Measurements from ENCODE around the gene SLC6A18. TPM values are rescaled to one million over a fixed set of nuclear protein-coding genes. Genes with fewer than 3 reads are reported as not detected.

The SLC6A18 gene
- total and polyA plus RNA-seq, 2 of the 4 experiments (the other 2 are of a cell fraction), result not detected

DNA sequence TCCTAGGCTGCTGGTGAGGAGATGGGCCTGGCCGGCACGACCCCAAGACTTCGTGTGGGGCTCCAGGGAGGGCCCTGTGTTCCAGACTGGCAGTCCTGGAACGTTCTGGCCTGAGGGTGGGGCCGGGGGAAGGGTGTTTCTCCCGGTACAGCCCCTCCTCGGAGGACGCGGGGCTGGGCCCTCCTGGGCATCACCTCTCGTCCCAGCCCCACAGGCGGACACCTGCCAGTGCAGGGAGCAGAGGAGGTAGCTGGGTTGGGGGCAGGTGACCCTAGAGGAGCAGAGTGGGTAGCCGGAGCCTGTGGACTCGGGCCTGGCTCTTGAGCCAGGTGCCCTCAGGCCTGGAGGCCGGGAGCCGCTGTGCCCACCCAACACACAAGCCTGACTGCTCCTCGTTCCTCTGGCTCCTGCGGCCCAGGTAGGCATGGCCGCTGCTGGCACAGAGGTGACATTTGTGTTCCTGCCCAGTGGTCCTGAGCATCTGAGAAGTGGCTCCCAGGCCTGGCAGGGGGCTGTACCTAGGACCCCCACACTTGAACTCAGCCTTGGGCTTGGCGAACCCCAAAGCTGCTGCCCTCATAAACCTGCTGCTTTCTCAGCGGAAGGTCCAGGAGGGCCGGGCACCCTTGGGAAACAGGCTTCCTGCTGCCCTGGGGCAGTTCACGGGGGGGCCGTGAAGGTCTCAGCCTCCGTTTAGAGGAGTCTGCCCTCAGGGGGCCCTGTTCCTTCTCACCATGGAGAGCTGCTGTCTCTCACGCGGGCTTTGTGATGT is 23.0 kb upstream of the SLC6A18 start:
- H2AK5ac ChIP-seq (ENCODE audit: low read depth, low read length), result no peak overlapping the region
- H3K56ac ChIP-seq (ENCODE audit: extremely low read depth, insufficient read depth, low read length), result no peak overlapping the region
- DNase-seq, result no peak
- no peak overlapping the region for H2BK15ac ChIP-seq (ENCODE audit: low read depth, low read length)
- H3K9me1 ChIP-seq (ENCODE audit: insufficient read depth, low read length), result no peaks in the 10 kb centered on the region
- no peak overlapping the region for H3K14ac ChIP-seq (replicated peaks; ENCODE audit: low read depth, low read length)
- dilution Hi-C loops (cut with HindIII; ENCODE audit: low sequenced_read_pairs, unreplicated experiment), result no loop called here
- no peaks in the 10 kb centered on the region; the same call in 1 of the 2 replicates for H4K20me1 ChIP-seq (ENCODE audit: insufficient read depth, low read length)
- H3K9me3 ChIP-seq (ENCODE audit: control insufficient read depth, insufficient read depth, low read length), result no peaks in the 10 kb centered on the region
- H4K5ac ChIP-seq (ENCODE audit: low read depth, low read length), result no peak overlapping the region
- H3K4ac ChIP-seq (ENCODE audit: low read depth, low read length), result no peak overlapping the region
- peaks cover 28% of the 10 kb centered on the region; the same call in 1 of the 2 replicates for H3K27me3 ChIP-seq (ENCODE audit: control insufficient read depth, insufficient read depth, low read length)
- no peak overlapping the region for H2AK9ac ChIP-seq (replicated peaks; ENCODE audit: low read depth, low read length, poor library complexity)
- H3K27ac ChIP-seq (ENCODE audit: insufficient read depth, low read length), result no peak overlapping the region
- no peak for ATAC-seq (ENCODE audit: low read depth)
- no peak overlapping the region for H2BK120ac ChIP-seq (ENCODE audit: low read depth, low read length)
- H2AFZ ChIP-seq (replicated peaks; ENCODE audit: low read length, poor library complexity), result no peak overlapping the region
- in situ Hi-C loops (cut with MboI; ENCODE audit: low sequenced_read_pairs), result no loop called here
- H3K4me2 ChIP-seq (ENCODE audit: low read depth, low read length), result no peak overlapping the region
- H4K91ac ChIP-seq (ENCODE audit: insufficient read depth, low read depth, low read length), result no peak overlapping the region
- no peak overlapping the region for H3K9ac ChIP-seq (ENCODE audit: low read depth, low read length)
- H3K4me1 ChIP-seq (ENCODE audit: control insufficient read depth, insufficient read depth, low read length), result peaks cover 3% of the 10 kb centered on the region; the same call in 1 of the 2 replicates
- no peaks in the 10 kb centered on the region for H3K79me1 ChIP-seq (ENCODE audit: low read depth in 1 of 2, low read length in 2 of 2)
- no TSS peak for BruUV-seq (replicated peaks)
- ChIA-PET CTCF (no interaction called here), POLR2A (ENCODE audit: unreplicated experiment) (no interaction called here)
- no peak overlapping the region for H2BK20ac ChIP-seq (ENCODE audit: low read depth, low read length)
- H3K18ac ChIP-seq (ENCODE audit: low read depth, low read length), result no peak overlapping the region
- 94% methylated on average over 3 of the region's 26 CpGs; no CpG with 5 or more reads in 1 of the 2 experiments for WGBS, 2 experiments (ENCODE audit: extremely low coverage in 2 of 2, insufficient read length in 1 of 2)
- no peak overlapping the region for H2BK5ac ChIP-seq (ENCODE audit: low read depth, low read length, poor library complexity, severe bottlenecking)
- no peak overlapping the region for H4K8ac ChIP-seq (ENCODE audit: low read depth in 2 of 2, low read length in 2 of 2)
- intact Hi-C loops (cut with micrococcal nuclease), result no loop called here
- H3K4me3 ChIP-seq (ENCODE audit: insufficient read depth, low read depth, low read length), result no peak overlapping the region
- TF ChIP-seq POLR2A (IDR thresholded peaks at IDR 0.05; ENCODE audit: low read depth, low read length), result no peak
- no peak for TF ChIP-seq MXI1 (IDR thresholded peaks at IDR 0.05; ENCODE audit: borderline replicate concordance, low read depth, low read length)
- TF ChIP-seq RAD21 (IDR thresholded peaks at IDR 0.05; ENCODE audit: low read length), result no peak
- TF ChIP-seq MAFK (IDR thresholded peaks at IDR 0.05; ENCODE audit: low read depth, low read length), result no peak
- TF ChIP-seq, protein P1, sequence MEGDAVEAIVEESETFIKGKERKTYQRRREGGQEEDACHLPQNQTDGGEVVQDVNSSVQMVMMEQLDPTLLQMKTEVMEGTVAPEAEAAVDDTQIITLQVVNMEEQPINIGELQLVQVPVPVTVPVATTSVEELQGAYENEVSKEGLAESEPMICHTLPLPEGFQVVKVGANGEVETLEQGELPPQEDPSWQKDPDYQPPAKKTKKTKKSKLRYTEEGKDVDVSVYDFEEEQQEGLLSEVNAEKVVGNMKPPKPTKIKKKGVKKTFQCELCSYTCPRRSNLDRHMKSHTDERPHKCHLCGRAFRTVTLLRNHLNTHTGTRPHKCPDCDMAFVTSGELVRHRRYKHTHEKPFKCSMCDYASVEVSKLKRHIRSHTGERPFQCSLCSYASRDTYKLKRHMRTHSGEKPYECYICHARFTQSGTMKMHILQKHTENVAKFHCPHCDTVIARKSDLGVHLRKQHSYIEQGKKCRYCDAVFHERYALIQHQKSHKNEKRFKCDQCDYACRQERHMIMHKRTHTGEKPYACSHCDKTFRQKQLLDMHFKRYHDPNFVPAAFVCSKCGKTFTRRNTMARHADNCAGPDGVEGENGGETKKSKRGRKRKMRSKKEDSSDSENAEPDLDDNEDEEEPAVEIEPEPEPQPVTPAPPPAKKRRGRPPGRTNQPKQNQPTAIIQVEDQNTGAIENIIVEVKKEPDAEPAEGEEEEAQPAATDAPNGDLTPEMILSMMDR (conservative IDR thresholded peaks at IDR 0.05; ENCODE audit: low read depth, low read length), result no peak
- TF ChIP-seq NFE2L2 (IDR thresholded peaks at IDR 0.05; ENCODE audit: low read depth, low read length), result no peak
- TF ChIP-seq, protein P2, sequence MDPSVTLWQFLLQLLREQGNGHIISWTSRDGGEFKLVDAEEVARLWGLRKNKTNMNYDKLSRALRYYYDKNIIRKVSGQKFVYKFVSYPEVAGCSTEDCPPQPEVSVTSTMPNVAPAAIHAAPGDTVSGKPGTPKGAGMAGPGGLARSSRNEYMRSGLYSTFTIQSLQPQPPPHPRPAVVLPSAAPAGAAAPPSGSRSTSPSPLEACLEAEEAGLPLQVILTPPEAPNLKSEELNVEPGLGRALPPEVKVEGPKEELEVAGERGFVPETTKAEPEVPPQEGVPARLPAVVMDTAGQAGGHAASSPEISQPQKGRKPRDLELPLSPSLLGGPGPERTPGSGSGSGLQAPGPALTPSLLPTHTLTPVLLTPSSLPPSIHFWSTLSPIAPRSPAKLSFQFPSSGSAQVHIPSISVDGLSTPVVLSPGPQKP (IDR thresholded peaks at IDR 0.05; ENCODE audit: borderline replicate concordance, low read depth, low read length), result no peak
- no peak for TF ChIP-seq SMC3 (IDR thresholded peaks at IDR 0.05; ENCODE audit: low read depth, low read length)
- TF ChIP-seq CEBPB (IDR thresholded peaks at IDR 0.05; ENCODE audit: low read depth, low read length), result no peak
- TF ChIP-seq, protein P3, sequence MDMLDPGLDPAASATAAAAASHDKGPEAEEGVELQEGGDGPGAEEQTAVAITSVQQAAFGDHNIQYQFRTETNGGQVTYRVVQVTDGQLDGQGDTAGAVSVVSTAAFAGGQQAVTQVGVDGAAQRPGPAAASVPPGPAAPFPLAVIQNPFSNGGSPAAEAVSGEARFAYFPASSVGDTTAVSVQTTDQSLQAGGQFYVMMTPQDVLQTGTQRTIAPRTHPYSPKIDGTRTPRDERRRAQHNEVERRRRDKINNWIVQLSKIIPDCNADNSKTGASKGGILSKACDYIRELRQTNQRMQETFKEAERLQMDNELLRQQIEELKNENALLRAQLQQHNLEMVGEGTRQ (IDR thresholded peaks at IDR 0.05; ENCODE audit: low read depth, low read length), result no peak
- TF ChIP-seq RCOR1 (IDR thresholded peaks at IDR 0.05; ENCODE audit: insufficient replicate concordance, low read length), result no peak
- TF ChIP-seq BHLHE40 (IDR thresholded peaks at IDR 0.05; ENCODE audit: low read depth, low read length), result no peak
- no peak for TF ChIP-seq FOS (IDR thresholded peaks at IDR 0.05; ENCODE audit: low read depth, low read length)
- TF ChIP-seq CHD1 (IDR thresholded peaks at IDR 0.05; ENCODE audit: low read depth, low read length), result no peak
- no peak for TF ChIP-seq RFX5 (IDR thresholded peaks at IDR 0.05; ENCODE audit: low read depth, low read length)
- no peak for TF ChIP-seq MAZ (IDR thresholded peaks at IDR 0.05; ENCODE audit: borderline replicate concordance, low read depth, low read length)
- no peaks in the 10 kb centered on the region for H3K36me3 ChIP-seq (ENCODE audit: control insufficient read depth, insufficient read depth, low read length)
- H3K23ac ChIP-seq (ENCODE audit: low read depth, low read length), result no peak overlapping the region
